NT2/D1 (cell line): ENCODE measurements around the gene SUGP2.

Source experiments
- YY1 ChIP-seq: IDR thresholded peaks from 2 replicates; pipeline ENCODE4 v1.6.1; 2011; ENCODE audit not compliant: insufficient read length, insufficient read depth
- ZNF274 ChIP-seq: IDR thresholded peaks from 2 replicates; pipeline ENCODE4 v1.6.1; 2011; ENCODE audit warnings: mild to moderate bottlenecking, low read depth, low read length

DNA sequence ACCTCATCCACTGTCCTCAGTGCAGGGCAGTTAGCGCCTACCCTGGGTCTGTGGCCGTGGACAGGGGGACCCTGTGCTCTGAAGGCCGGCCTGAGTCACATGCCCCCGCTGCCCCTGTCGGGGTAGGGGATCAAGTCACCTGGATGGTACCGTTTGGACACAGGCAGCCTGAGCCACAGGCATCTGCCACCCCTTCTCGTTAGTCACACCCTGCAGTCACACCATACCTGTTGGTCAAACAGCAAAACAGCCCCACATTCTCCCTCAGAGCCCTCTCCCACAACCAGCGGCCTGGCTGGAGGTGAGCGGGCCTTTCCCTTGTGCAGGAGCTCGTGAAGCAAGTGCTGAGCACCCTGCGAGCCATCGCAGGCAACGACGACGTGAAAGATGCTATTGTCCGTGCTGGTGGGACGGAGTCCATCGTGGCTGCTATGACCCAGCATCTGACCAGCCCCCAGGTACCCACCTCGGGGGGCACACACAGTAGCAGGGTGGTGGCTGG is 21.7 kb upstream of the SUGP2 start:
- TF ChIP-seq YY1 = no peak
- TF ChIP-seq ZNF274 = no peak
